Upper lobe of right lung (tissue), 1 donor: ENCODE measurements around the gene CIROP. TPM values are rescaled to one million over a fixed set of nuclear protein-coding genes. Genes with fewer than 3 reads are reported as not detected.
A peak's percentile ranks its signal among the peaks of the same experiment; 100 is the strongest.

Experiments used
- ATAC-seq: fragments of 200-7000 bp; cut with Tn5 transposase; one replicate; pipeline ENCODE4 v1.9.1; 2020; ENCODE audit warnings: mild to moderate bottlenecking, moderate library complexity
- DNase-seq: peaks from one replicate; pipeline ENCODE4 v3.0.0-alpha.2; 2020
- H3K27ac ChIP-seq: fragments of 200-600 bp; one replicate; pipeline ENCODE4 v1.8.0; 2022
- H3K27me3 ChIP-seq: fragments of 200-600 bp; one replicate; pipeline ENCODE4 v1.8.0; 2022; ENCODE audit warnings: mild to moderate bottlenecking
- H3K36me3 ChIP-seq: fragments of 200-600 bp; one replicate; pipeline ENCODE4 v1.8.0; 2022
- H3K4me1 ChIP-seq: fragments of 200-600 bp; one replicate; pipeline ENCODE4 v1.8.0; 2022
- H3K4me3 ChIP-seq: fragments of 200-600 bp; one replicate; pipeline ENCODE4 v1.8.0; 2022; ENCODE audit warnings: mild to moderate bottlenecking
- H3K9me3 ChIP-seq: fragments of 200-600 bp; one replicate; pipeline ENCODE4 v1.8.0; 2022
- CTCF ChIP-seq: fragments of 200-600 bp; IDR thresholded peaks from one replicate; pipeline ENCODE4 v1.8.0; 2022; ENCODE audit warnings: antibody characterized with exemption
- intact Hi-C: fragments of 100-400 bp; cut with DNase I; formaldehyde crosslinking; loops from one replicate; pipeline ENCODE4 v1.11.0; 2022
- total RNA-seq: library from RNA; stranded (reverse); fragmentation: NEBNext Ultra II Directional; extraction: Animal tissue kit (Norgen Biotek cat#: 25700); gene quantifications from one replicate; pipeline ENCODE4 v1.2.1, GENCODE V29; 2021
- donor health status: DM: no; HTN: yes; CAD: no; lungs with severe emphysema.

Gene CIROP
- total RNA-seq, 1 donor from 2014 or later, result not detected

DNA sequence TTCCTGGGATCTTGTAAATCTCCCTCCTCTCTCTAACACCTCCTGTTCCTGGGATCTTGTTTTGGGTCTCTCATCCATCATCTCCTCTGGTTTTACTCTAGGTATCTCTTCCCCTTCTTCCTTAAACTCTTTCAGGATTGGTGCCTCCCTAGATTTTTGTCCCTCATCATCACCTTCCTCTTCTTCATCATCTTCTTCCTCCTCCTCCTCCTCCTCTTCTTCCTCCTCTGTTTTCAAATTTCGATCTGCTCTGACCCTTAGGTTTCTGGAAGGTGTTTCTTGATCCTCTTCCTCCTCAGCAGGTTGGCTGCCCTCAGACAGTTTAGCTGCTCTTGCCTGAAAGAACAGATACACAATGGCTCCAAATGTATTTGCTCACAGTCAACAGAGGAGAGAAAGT, 24.3 kb downstream of the CIROP start:
- no peaks in the 10 kb centered on the region for H3K27me3 ChIP-seq
- ATAC-seq (no peak), DNase-seq (no peak)
- no peak overlapping the region for H3K27ac ChIP-seq
- peaks cover 20% of the 10 kb centered on the region for H3K4me1 ChIP-seq
- intact Hi-C loops, result no loop called here
- H3K4me3 ChIP-seq, result no peak overlapping the region
- no peak for TF ChIP-seq CTCF
- no peaks in the 10 kb centered on the region for H3K9me3 ChIP-seq
- peaks cover 99% of the 10 kb centered on the region for H3K36me3 ChIP-seq

GRCh38 chr14:23079716-23080115, 25.1 kb downstream of the CIROP start:
- Histone ChIP-seq H3K27me3 (no peaks in the 10 kb centered on the region), H3K4me3 (no peak overlapping the region), H3K27ac (no peak overlapping the region), H3K36me3 (peaks cover 99% of the 10 kb centered on the region), H3K4me1 (peaks cover 20% of the 10 kb centered on the region), H3K9me3 (no peaks in the 10 kb centered on the region)
- intact Hi-C loops, result no loop called here
- DNase-seq (no peak), ATAC-seq (no peak)
- no peak for TF ChIP-seq CTCF

GRCh38 chr14:23078692-23079116, 26.1 kb downstream of the CIROP start:
- ATAC-seq (peak; percentile 96), DNase-seq (no peak)
- H3K4me1 ChIP-seq, result peaks cover 20% of the 10 kb centered on the region
- peak overlapping the region; percentile 11 for H3K27ac ChIP-seq
- intact Hi-C loops, result no loop called here
- H3K27me3 ChIP-seq, result no peaks in the 10 kb centered on the region
- H3K9me3 ChIP-seq, result no peaks in the 10 kb centered on the region
- peaks cover 99% of the 10 kb centered on the region for H3K36me3 ChIP-seq
- TF ChIP-seq CTCF, result no peak
- H3K4me3 ChIP-seq, result no peak overlapping the region

DNA sequence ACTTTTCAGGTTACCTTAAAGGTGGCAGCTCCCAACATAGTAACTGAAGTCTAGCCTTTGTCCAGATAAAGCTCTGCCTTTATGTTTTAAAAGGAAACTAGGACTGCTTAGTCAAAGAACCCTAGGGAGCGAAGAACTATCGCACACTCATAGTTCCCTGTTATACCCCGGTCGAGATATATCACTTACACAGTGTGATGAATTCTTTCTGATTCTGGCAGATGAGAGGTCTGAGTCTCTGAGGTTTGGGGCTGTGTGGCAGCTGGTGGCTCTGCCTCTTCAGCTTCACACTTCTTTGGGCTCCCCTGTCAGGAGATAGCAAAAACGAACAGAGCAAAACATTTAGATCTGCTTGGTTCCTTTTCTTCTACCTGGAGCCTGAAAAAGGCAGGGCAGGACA, 26.8 kb downstream of the CIROP start:
- intact Hi-C loops, result no loop called here
- peaks cover 99% of the 10 kb centered on the region for H3K36me3 ChIP-seq
- TF ChIP-seq CTCF, result no peak

DNA sequence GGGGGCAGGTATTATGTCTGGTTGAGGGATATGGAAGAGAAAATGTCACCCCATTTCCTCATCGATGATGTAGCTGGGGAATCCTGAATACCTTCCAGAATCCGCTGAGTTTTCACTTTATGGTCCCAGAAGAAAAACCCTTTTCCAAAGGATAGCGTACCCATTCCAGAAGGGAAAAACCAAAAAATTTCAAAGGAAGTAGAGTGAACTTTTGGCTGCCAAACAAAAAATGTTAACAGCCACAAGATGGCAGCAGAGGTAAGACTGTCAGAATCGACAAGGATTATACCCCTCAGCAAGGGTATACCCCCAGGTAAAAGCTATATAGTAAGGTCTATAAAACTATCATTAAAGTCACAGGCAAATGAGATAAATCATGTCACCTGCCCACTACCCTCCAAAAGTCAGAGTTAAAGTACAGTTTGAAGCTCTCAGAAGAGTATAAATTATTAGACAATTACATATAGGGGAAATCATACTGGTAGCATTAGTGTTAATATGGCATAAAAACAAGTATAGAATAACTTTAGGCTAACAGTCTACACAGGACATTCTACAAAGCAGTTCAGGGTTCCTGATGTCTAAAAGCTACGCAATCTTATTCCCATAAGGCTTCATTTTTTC, 27.9 kb downstream of the CIROP start:
- DNase-seq (no peak), ATAC-seq (peak; percentile 37)
- H3K4me1 ChIP-seq, result peaks cover 29% of the 10 kb centered on the region
- intact Hi-C loops, result no loop called here
- H3K9me3 ChIP-seq, result no peaks in the 10 kb centered on the region
- peaks cover 97% of the 10 kb centered on the region for H3K36me3 ChIP-seq
- TF ChIP-seq CTCF, result peak; percentile 60
- H3K4me3 ChIP-seq, result no peak overlapping the region
- no peak overlapping the region for H3K27ac ChIP-seq
- no peaks in the 10 kb centered on the region for H3K27me3 ChIP-seq

More for the DNA sequence above, 26.8 kb downstream of the CIROP start:
- DNase-seq (no peak), ATAC-seq (no peak)
- H3K4me1 ChIP-seq, result peaks cover 20% of the 10 kb centered on the region
- H3K4me3 ChIP-seq, result no peak overlapping the region
- no peaks in the 10 kb centered on the region for H3K27me3 ChIP-seq
- H3K9me3 ChIP-seq, result no peaks in the 10 kb centered on the region
- H3K27ac ChIP-seq, result peak overlapping the region; percentile 11

DNA sequence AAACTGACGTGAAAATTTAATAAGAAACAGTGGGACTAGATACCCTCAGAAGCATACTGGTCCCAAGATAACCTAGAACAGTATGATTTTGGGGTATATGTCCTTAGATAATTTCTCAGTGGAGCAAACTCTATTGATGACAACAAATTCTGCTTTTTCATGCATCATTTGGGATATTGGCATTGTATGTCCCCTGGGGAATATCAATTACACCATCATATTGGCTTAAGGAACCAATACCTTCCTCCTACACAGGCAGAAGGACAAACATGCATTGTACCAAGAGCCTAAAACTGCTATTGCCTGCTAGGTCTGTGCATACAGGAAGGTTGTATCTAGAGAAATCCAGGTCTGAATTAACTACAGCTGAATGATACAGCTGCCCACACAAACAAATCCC, 29.9 kb downstream of the CIROP start:
- H3K4me1 ChIP-seq, result peaks cover 43% of the 10 kb centered on the region
- H3K27ac ChIP-seq, result no peak overlapping the region
- no peaks in the 10 kb centered on the region for H3K27me3 ChIP-seq
- ATAC-seq (no peak), DNase-seq (no peak)
- no peak for TF ChIP-seq CTCF
- intact Hi-C loops, result no loop called here
- no peak overlapping the region for H3K4me3 ChIP-seq
- no peaks in the 10 kb centered on the region for H3K9me3 ChIP-seq
- H3K36me3 ChIP-seq, result peaks cover 77% of the 10 kb centered on the region
